ENCODE data around the gene LTBP1. TPM values are rescaled to one million over a fixed set of nuclear protein-coding genes. Genes with fewer than 3 reads are reported as not detected.

The LTBP1 gene
- total RNA-seq, 6 experiments from 2014 or later: 260 to 409 (median 335) TPM

DNA sequence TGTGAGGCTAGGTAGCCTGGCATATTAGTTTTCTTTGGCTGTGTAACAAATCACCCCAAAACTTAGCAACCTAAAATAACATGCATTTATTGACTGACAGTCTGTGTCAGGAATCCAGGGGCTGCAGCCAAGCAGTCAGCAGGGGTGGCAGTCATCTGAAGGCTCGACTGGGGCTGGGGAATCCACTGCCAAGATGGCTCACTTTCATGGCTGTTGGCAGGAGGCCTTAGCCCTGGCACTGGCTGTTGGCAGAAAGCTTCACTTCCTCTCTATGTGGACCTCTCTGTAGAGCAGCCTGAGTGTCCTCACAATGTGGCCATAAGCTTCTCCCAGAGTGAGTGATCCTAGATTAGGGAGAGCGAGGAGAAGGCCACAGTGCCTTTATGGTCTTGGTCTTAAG lies 78.0 kb downstream of the LTBP1 start:
- Mint-ChIP-seq H3K9me3 (peaks cover 10% of the 10 kb centered on the region), H3K4me3 (no peak overlapping the region), H3K4me1 (ENCODE audit: low read depth) (peaks cover 51% of the 10 kb centered on the region), H3K27me3 (ENCODE audit: insufficient read depth) (no peaks in the 10 kb centered on the region; the same call in 1 of the 2 replicates), H3K27ac (peak overlapping the region; percentile 88; the same call in 1 of the 2 replicates), H3K36me3 (ENCODE audit: low read depth) (peaks cover 33% of the 10 kb centered on the region)
- DNase-seq: no peak
- TF ChIP-seq, protein P1, sequence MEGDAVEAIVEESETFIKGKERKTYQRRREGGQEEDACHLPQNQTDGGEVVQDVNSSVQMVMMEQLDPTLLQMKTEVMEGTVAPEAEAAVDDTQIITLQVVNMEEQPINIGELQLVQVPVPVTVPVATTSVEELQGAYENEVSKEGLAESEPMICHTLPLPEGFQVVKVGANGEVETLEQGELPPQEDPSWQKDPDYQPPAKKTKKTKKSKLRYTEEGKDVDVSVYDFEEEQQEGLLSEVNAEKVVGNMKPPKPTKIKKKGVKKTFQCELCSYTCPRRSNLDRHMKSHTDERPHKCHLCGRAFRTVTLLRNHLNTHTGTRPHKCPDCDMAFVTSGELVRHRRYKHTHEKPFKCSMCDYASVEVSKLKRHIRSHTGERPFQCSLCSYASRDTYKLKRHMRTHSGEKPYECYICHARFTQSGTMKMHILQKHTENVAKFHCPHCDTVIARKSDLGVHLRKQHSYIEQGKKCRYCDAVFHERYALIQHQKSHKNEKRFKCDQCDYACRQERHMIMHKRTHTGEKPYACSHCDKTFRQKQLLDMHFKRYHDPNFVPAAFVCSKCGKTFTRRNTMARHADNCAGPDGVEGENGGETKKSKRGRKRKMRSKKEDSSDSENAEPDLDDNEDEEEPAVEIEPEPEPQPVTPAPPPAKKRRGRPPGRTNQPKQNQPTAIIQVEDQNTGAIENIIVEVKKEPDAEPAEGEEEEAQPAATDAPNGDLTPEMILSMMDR (IDR thresholded peaks at IDR 0.05): no peak

DNA sequence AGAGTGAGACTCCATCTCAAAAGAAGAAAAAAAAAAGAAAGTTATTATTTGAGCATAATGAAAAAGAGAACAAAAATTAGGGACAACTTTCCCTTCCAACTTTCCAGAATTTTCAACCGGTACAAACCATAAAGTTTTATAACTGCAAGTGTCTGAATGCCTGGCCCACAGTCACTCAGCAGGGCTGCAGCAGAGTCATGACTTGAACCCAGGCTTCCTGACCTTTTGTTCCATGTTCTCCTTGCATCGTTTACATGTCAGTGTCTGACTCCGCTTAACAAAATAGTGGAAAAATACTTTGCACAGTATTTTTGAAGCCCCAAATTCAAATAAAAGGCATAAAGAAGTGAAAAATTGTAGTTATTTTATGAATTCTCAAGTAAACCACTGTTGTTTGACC lies 82.7 kb downstream of the LTBP1 start:
- DNase-seq: no peak
- TF ChIP-seq, protein P1 (IDR thresholded peaks at IDR 0.05): no peak
- peaks cover 31% of the 10 kb centered on the region for H3K4me1 Mint-ChIP-seq (ENCODE audit: low read depth)
- peaks cover 4% of the 10 kb centered on the region for H3K9me3 Mint-ChIP-seq
- no peak overlapping the region for H3K4me3 Mint-ChIP-seq
- peaks cover 1% of the 10 kb centered on the region; the same call in 1 of the 2 replicates for H3K27me3 Mint-ChIP-seq (ENCODE audit: insufficient read depth)
- no peak overlapping the region for H3K27ac Mint-ChIP-seq
- H3K36me3 Mint-ChIP-seq (ENCODE audit: low read depth): peaks cover 22% of the 10 kb centered on the region

DNA sequence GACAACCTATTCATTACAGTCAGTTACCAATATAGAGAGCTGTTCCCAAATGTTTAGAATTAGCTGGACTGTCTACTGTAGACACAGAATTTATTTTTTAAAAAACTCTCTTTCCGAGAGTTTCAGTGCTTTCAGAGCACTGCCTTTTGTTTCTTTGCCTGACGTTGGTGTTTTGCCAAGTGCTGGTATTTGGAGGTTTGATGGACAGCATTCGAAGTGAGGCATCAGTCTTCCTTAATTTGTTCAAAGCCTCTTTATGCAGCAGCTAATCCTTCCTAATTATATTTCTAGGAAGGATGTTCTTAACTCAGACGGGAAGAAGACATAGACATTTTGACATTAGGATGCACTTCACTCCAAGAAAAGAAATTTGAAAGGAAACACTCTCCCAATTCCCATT lies 83.2 kb downstream of the LTBP1 start:
- Mint-ChIP-seq H3K27ac (no peak overlapping the region), H3K4me3 (no peak overlapping the region), H3K36me3 (ENCODE audit: low read depth) (peaks cover 19% of the 10 kb centered on the region; the same call in 1 of the 2 replicates), H3K9me3 (no peaks in the 10 kb centered on the region), H3K27me3 (ENCODE audit: insufficient read depth) (peaks cover 1% of the 10 kb centered on the region; the same call in 1 of the 2 replicates), H3K4me1 (ENCODE audit: low read depth) (peaks cover 32% of the 10 kb centered on the region)
- no peak for DNase-seq
- TF ChIP-seq, protein P1 (IDR thresholded peaks at IDR 0.05): no peak

DNA sequence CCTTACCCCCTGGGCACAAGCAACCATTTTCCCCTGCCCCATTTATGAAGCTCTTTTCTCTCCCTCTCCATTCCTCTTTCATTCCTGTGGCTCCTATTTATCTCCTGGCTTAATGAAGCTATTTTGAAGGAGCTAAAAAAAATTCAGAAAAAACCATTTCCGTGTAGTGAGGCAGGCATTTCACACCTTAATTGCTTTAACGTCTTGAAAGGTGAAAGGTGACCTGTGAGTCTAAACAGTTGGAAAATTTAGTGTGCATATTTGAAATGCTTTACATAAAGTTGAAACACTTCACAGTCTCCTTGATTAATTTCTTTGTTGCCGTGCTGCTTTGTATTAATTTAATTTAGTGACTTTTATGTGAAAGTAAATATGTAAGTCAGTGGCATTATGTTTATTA lies 83.6 kb downstream of the LTBP1 start:
- no peak overlapping the region for H3K27ac Mint-ChIP-seq
- DNase-seq: no peak

DNA sequence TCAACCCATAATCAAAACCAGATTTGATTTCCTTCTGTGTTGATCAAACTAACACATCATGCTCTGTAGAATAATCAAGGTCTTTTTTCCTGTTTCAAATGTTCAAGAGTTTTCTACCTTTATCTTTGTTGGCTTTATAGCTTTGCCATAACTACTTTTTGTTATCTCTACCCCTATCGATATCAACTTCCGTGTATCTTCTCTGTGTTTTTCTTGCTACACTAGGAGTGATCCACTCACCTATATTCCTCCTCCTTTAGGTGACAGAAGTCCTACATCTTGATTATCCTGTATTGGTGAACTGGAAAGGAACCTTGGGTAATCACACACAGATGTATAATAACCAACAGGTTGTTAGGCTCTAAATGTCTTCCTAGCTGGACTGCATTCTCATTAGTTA lies 85.5 kb downstream of the LTBP1 start:
- Mint-ChIP-seq H3K36me3 (ENCODE audit: low read depth) (peaks cover 5% of the 10 kb centered on the region; the same call in 1 of the 2 replicates), H3K27ac (no peak overlapping the region), H3K4me3 (no peak overlapping the region), H3K9me3 (no peaks in the 10 kb centered on the region), H3K4me1 (ENCODE audit: low read depth) (peaks cover 37% of the 10 kb centered on the region), H3K27me3 (ENCODE audit: insufficient read depth) (peaks cover 1% of the 10 kb centered on the region; the same call in 1 of the 2 replicates)
- no peak for DNase-seq
- TF ChIP-seq, protein P1 (IDR thresholded peaks at IDR 0.05): no peak

More for the DNA sequence above, 83.6 kb downstream of the LTBP1 start:
- H3K27me3 Mint-ChIP-seq (ENCODE audit: insufficient read depth): peaks cover 1% of the 10 kb centered on the region; the same call in 1 of the 2 replicates
- H3K4me1 Mint-ChIP-seq (ENCODE audit: low read depth): peaks cover 36% of the 10 kb centered on the region
- no peaks in the 10 kb centered on the region for H3K9me3 Mint-ChIP-seq
- TF ChIP-seq, protein P1 (IDR thresholded peaks at IDR 0.05): no peak
- no peak overlapping the region for H3K4me3 Mint-ChIP-seq
- H3K36me3 Mint-ChIP-seq (ENCODE audit: low read depth): peaks cover 15% of the 10 kb centered on the region; the same call in 1 of the 2 replicates

Data from HFFc6 (cell line).